ENCODE results near the gene SH3PXD2A.

DNA sequence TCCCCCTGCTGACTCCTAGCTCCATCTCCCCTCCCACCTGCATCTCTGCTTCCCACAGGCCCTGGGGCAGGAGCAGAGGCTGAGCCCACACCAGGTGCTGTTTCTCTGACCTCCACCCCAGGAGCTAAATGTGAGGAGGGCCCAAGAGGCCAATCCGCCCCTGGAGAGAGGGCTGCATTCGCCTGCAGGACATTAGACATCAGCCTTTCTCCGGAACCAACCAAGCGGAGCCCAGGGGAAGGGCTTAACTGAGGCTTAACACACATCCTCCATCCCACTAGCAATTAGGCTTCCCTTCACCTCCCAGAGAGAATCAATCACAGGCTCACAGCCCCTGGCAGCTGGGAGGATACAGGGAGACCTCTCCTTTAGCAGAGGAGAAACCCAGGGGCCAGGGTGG, 50.5 kb downstream of the SH3PXD2A start:
- TF ChIP-seq, protein P1, sequence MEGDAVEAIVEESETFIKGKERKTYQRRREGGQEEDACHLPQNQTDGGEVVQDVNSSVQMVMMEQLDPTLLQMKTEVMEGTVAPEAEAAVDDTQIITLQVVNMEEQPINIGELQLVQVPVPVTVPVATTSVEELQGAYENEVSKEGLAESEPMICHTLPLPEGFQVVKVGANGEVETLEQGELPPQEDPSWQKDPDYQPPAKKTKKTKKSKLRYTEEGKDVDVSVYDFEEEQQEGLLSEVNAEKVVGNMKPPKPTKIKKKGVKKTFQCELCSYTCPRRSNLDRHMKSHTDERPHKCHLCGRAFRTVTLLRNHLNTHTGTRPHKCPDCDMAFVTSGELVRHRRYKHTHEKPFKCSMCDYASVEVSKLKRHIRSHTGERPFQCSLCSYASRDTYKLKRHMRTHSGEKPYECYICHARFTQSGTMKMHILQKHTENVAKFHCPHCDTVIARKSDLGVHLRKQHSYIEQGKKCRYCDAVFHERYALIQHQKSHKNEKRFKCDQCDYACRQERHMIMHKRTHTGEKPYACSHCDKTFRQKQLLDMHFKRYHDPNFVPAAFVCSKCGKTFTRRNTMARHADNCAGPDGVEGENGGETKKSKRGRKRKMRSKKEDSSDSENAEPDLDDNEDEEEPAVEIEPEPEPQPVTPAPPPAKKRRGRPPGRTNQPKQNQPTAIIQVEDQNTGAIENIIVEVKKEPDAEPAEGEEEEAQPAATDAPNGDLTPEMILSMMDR (conservative IDR thresholded peaks at IDR 0.05): no peak
- TF ChIP-seq ZFX (IDR thresholded peaks at IDR 0.05): no peak

All from C4-2B (cell line).